Measurements from ENCODE around the gene SPN. TPM values are rescaled to one million over a fixed set of nuclear protein-coding genes. Genes with fewer than 3 reads are reported as not detected.
A peak's percentile ranks its signal among the peaks of the same experiment; 100 is the strongest.

SPN gene
- total and polyA plus RNA-seq, 2 donors (not counting 1 experiment from before 2014, with no cell fraction given), result 0.01 TPM; not detected in 1

GRCh38 chr16:29668267-29668666, 5.2 kb downstream of the SPN start:
- Histone ChIP-seq H3K4me3 (replicated peaks in 1 of 4; ENCODE audit: control extremely low read depth in 1 of 4, insufficient read depth in 1 of 4, low read depth in 3 of 4, low read length in 4 of 4) (no peak overlapping the region), H3K9me3 (ENCODE audit: control insufficient read depth, insufficient read depth, low read depth, low read length) (no peaks in the 10 kb centered on the region), H2AFZ (ENCODE audit: low read length) (no peak overlapping the region), H3K27ac (ENCODE audit: insufficient read depth, low read length) (no peak overlapping the region), H3K36me3 (ENCODE audit: control insufficient read depth, insufficient read depth, low read length) (no peaks in the 10 kb centered on the region), H3K4me1 (ENCODE audit: control insufficient read depth, extremely low read depth, insufficient read depth, low read length) (no peaks in the 10 kb centered on the region), H3K4me2 (ENCODE audit: extremely low read depth, insufficient read depth, low read length) (no peak overlapping the region), H4K20me1 (ENCODE audit: control insufficient read depth, extremely low read depth, insufficient read depth, low read length) (no peaks in the 10 kb centered on the region), H3K79me2 (ENCODE audit: control insufficient read depth, insufficient read depth, low read length) (no peaks in the 10 kb centered on the region), H3K9ac (ENCODE audit: insufficient read depth, low read length) (no peak overlapping the region), H3K27me3 (ENCODE audit: control insufficient read depth, insufficient read depth, low read length) (peaks cover 2% of the 10 kb centered on the region)
- no peak for DNase-seq (ENCODE audit: low read depth in 2 of 2)
- TF ChIP-seq CTCF (conservative IDR thresholded peaks at IDR 0.05 in 1 of 2, IDR thresholded peaks at IDR 0.05 in 1 of 2; ENCODE audit: low read depth in 1 of 2, low read length in 2 of 2) (no peak), EZH2 (IDR thresholded peaks at IDR 0.05; ENCODE audit: low read length, missing control alignments) (no peak)

DNA sequence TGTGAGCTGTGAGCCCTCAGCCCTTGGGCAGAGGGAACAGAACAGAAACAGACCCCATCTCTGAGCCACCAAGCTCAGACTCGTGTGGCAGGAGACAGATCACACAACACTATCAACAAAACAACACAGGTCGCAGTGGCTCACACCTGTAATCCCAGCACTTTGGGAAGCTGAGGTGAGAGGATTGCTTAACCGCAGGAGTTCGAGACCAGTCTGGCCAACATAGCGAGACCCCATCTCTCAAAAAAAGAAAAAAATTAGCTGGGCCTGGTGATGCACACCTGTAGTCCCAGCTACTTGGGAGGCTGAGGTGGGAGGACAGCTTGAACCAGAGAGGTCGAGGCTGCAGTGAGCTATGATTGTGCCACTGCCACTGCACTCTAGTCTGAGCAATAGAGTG, 10.5 kb downstream of the SPN start:
- Histone ChIP-seq H3K4me1 (ENCODE audit: control insufficient read depth, extremely low read depth, insufficient read depth, low read length) (no peaks in the 10 kb centered on the region), H4K20me1 (ENCODE audit: control insufficient read depth, extremely low read depth, insufficient read depth, low read length) (no peaks in the 10 kb centered on the region), H2AFZ (ENCODE audit: low read length) (no peak overlapping the region), H3K27ac (ENCODE audit: insufficient read depth, low read length) (no peak overlapping the region), H3K9me3 (ENCODE audit: control insufficient read depth, insufficient read depth, low read depth, low read length) (no peaks in the 10 kb centered on the region), H3K4me2 (ENCODE audit: extremely low read depth, insufficient read depth, low read length) (no peak overlapping the region), H3K9ac (ENCODE audit: insufficient read depth, low read length) (no peak overlapping the region), H3K36me3 (ENCODE audit: control insufficient read depth, insufficient read depth, low read length) (no peaks in the 10 kb centered on the region), H3K79me2 (ENCODE audit: control insufficient read depth, insufficient read depth, low read length) (no peaks in the 10 kb centered on the region), H3K27me3 (ENCODE audit: control insufficient read depth, insufficient read depth, low read length) (no peaks in the 10 kb centered on the region), H3K4me3 (replicated peaks in 1 of 4; ENCODE audit: control extremely low read depth in 1 of 4, insufficient read depth in 1 of 4, low read depth in 3 of 4, low read length in 4 of 4) (no peak overlapping the region)
- TF ChIP-seq CTCF (conservative IDR thresholded peaks at IDR 0.05 in 1 of 2, IDR thresholded peaks at IDR 0.05 in 1 of 2; ENCODE audit: low read depth in 1 of 2, low read length in 2 of 2) (no peak), EZH2 (IDR thresholded peaks at IDR 0.05; ENCODE audit: low read length, missing control alignments) (no peak)
- DNase-seq (ENCODE audit: low read depth in 2 of 2), result no peak

GRCh38 chr16:29674188-29674587, 11.1 kb downstream of the SPN start:
- Histone ChIP-seq H3K4me1 (ENCODE audit: control insufficient read depth, extremely low read depth, insufficient read depth, low read length) (no peaks in the 10 kb centered on the region), H3K27me3 (ENCODE audit: control insufficient read depth, insufficient read depth, low read length) (no peaks in the 10 kb centered on the region), H4K20me1 (ENCODE audit: control insufficient read depth, extremely low read depth, insufficient read depth, low read length) (no peaks in the 10 kb centered on the region), H2AFZ (ENCODE audit: low read length) (no peak overlapping the region), H3K36me3 (ENCODE audit: control insufficient read depth, insufficient read depth, low read length) (no peaks in the 10 kb centered on the region), H3K27ac (ENCODE audit: insufficient read depth, low read length) (no peak overlapping the region), H3K4me3 (replicated peaks in 1 of 4; ENCODE audit: control extremely low read depth in 1 of 4, insufficient read depth in 1 of 4, low read depth in 3 of 4, low read length in 4 of 4) (no peak overlapping the region), H3K79me2 (ENCODE audit: control insufficient read depth, insufficient read depth, low read length) (no peaks in the 10 kb centered on the region), H3K9me3 (ENCODE audit: control insufficient read depth, insufficient read depth, low read depth, low read length) (no peaks in the 10 kb centered on the region), H3K9ac (ENCODE audit: insufficient read depth, low read length) (no peak overlapping the region), H3K4me2 (ENCODE audit: extremely low read depth, insufficient read depth, low read length) (no peak overlapping the region)
- TF ChIP-seq CTCF (conservative IDR thresholded peaks at IDR 0.05 in 1 of 2, IDR thresholded peaks at IDR 0.05 in 1 of 2; ENCODE audit: low read depth in 1 of 2, low read length in 2 of 2) (no peak), EZH2 (IDR thresholded peaks at IDR 0.05; ENCODE audit: low read length, missing control alignments) (no peak)
- peak; percentile 52 to 61 for DNase-seq (ENCODE audit: low read depth in 2 of 2)
